Measurements from ENCODE around the gene CHODL.

DNA sequence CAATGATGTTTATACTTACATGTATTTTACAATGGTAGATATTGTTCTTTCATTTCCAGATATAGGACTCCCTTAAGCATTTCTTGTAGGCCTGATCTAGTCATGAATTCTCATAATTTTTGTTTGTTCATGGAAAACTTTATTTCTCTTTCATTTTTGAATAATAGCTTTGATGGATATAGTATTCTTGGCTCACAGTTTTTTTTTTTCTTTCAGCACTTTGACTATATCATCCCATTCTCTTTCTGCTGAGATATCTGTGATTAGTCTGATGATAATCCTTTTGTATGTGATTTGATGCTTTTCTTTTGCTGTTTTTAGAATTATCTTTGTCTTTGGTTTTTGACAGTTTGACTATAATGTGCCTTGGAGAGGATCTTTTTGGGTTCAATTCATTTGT is 24.1 kb upstream of the CHODL start:
- TF ChIP-seq CTCF (IDR thresholded peaks at IDR 0.05) (no peak), POLR2A (IDR thresholded peaks at IDR 0.05) (no peak), POLR2AphosphoS5 (IDR thresholded peaks at IDR 0.05) (no peak)
